ENCODE measurements around the gene COL4A1. TPM values are rescaled to one million over a fixed set of nuclear protein-coding genes. Genes with fewer than 3 reads are reported as not detected.

The COL4A1 gene
- total RNA-seq, 3 donors from 2014 or later, result 118 to 1,008 (median 370) TPM

- Histone ChIP-seq H3K36me3 (no peaks in the 10 kb centered on the region), H3K9me3 (no peaks in the 10 kb centered on the region), H3K27me3 (no peaks in the 10 kb centered on the region), H3K27ac (peak overlapping the region; percentile 72 to 76), H3K4me3 (peak overlapping the region; percentile 43 to 79 (median 66)), H3K4me1 (no peaks in the 10 kb centered on the region)
- DNase-seq (ENCODE audit: low spot score in 2 of 2), result peak in 1 of 2 donors; percentile 52
- TF ChIP-seq POLR2AphosphoS5 (IDR thresholded peaks at IDR 0.05) (no peak), CTCF (IDR thresholded peaks at IDR 0.05) (peak in 1 of 3 donors; percentile 38)
- intact Hi-C loops (cut with DNase I; ENCODE audit: low total_unique reads), result no loop called here
These were observed 169.3 kb downstream of the COL4A1 start for GRCh38 chr13:110137680-110138009.

- intact Hi-C loops (cut with DNase I; ENCODE audit: low total_unique reads), result no loop called here
- H3K27me3 ChIP-seq, result no peaks in the 10 kb centered on the region
- no peaks in the 10 kb centered on the region for H3K36me3 ChIP-seq
- no peak overlapping the region for H3K27ac ChIP-seq
- DNase-seq (ENCODE audit: low spot score in 2 of 2), result no peak
- H3K9me3 ChIP-seq, result no peaks in the 10 kb centered on the region
- peak overlapping the region in 1 of 3 donors; percentile 66 for H3K4me3 ChIP-seq
- TF ChIP-seq POLR2A (IDR thresholded peaks at IDR 0.05) (no peak), POLR2AphosphoS5 (IDR thresholded peaks at IDR 0.05) (no peak), CTCF (IDR thresholded peaks at IDR 0.05) (no peak)
- no peaks in the 10 kb centered on the region for H3K4me1 ChIP-seq
These were observed 170.0 kb downstream of the COL4A1 start for GRCh38 chr13:110136660-110137585.

GRCh38 chr13:110135977-110136597 is 170.9 kb downstream of the COL4A1 start:
- H3K36me3 ChIP-seq, result no peaks in the 10 kb centered on the region
- H3K9me3 ChIP-seq, result no peaks in the 10 kb centered on the region
- intact Hi-C loops (cut with DNase I; ENCODE audit: low total_unique reads), result no loop called here
- no peak overlapping the region for H3K27ac ChIP-seq
- H3K4me1 ChIP-seq, result no peaks in the 10 kb centered on the region
- DNase-seq (ENCODE audit: low spot score in 2 of 2), result no peak
- TF ChIP-seq POLR2AphosphoS5 (IDR thresholded peaks at IDR 0.05), result no peak
- TF ChIP-seq CTCF (IDR thresholded peaks at IDR 0.05), result no peak
- no peak for TF ChIP-seq POLR2A (IDR thresholded peaks at IDR 0.05)
- no peaks in the 10 kb centered on the region for H3K27me3 ChIP-seq
- no peak overlapping the region for H3K4me3 ChIP-seq

- TF ChIP-seq CTCF (IDR thresholded peaks at IDR 0.05), result no peak
- no peak for TF ChIP-seq POLR2A (IDR thresholded peaks at IDR 0.05)
- no peak for TF ChIP-seq POLR2AphosphoS5 (IDR thresholded peaks at IDR 0.05)
- intact Hi-C loops (cut with DNase I; ENCODE audit: low total_unique reads), result no loop called here
- H3K36me3 ChIP-seq, result no peaks in the 10 kb centered on the region
- H3K27me3 ChIP-seq, result no peaks in the 10 kb centered on the region
- no peak for DNase-seq (ENCODE audit: low spot score in 2 of 2)
- H3K9me3 ChIP-seq, result no peaks in the 10 kb centered on the region
- no peak overlapping the region for H3K4me3 ChIP-seq
- no peak overlapping the region for H3K27ac ChIP-seq
- H3K4me1 ChIP-seq, result no peaks in the 10 kb centered on the region
These were observed 172.2 kb downstream of the COL4A1 start for GRCh38 chr13:110134801-110135200.
